Fibroblast of pulmonary artery (primary cell): Measurements from ENCODE around the gene MED10.
"Not testable (repeated sequence)": the region's sequence is repeated elsewhere in the genome, so short reads cannot be mapped to it uniquely, and the experiment has no call there.

Experiments
- DNase-seq: peaks from one replicate; pipeline ENCODE4 v3.0.0-alpha.2; 2010; ENCODE audit warnings: low read depth
- H3K4me3 ChIP-seq: replicated peaks from 2 replicates; pipeline ENCODE4 v1.5.1; 2011; ENCODE audit warnings: low read depth, mild to moderate bottlenecking, control low read depth, low read length, moderate library complexity
- CTCF ChIP-seq: IDR thresholded peaks from 2 replicates; pipeline ENCODE4 v1.5.1; 2011; ENCODE audit warnings: mild to moderate bottlenecking, control low read depth, low read length, inconsistent platforms; ENCODE audit errors: missing control alignments

Gene MED10

GRCh38 chr5:6359555-6360322, 18.6 kb downstream of the MED10 start:
- TF ChIP-seq CTCF, result no peak
- no peak for DNase-seq
- no peak overlapping the region for H3K4me3 ChIP-seq

DNA sequence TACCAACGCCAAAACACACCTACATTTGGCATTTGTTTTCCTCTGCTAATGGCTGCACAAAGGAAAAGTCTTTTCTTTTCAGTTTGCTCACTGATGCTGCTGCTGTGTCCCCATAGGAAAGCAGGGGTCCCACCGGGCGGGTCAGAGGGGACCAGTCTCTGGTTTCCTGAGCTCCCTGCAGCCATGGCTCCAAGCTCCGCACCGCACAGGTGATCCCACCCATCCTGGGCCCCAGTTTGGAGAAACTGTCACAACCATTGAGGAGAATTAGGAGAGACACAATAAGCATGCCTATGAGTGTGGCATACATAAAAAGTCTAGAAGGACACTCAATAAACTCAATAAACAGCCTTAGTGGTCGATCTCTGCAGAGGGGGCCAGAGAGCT, 19.9 kb downstream of the MED10 start:
- no peak for DNase-seq
- H3K4me3 ChIP-seq, result no peak overlapping the region
- TF ChIP-seq CTCF, result no peak

GRCh38 chr5:6357817-6358433, 20.4 kb downstream of the MED10 start:
- not testable (repeated sequence) for H3K4me3 ChIP-seq, DNase-seq

DNA sequence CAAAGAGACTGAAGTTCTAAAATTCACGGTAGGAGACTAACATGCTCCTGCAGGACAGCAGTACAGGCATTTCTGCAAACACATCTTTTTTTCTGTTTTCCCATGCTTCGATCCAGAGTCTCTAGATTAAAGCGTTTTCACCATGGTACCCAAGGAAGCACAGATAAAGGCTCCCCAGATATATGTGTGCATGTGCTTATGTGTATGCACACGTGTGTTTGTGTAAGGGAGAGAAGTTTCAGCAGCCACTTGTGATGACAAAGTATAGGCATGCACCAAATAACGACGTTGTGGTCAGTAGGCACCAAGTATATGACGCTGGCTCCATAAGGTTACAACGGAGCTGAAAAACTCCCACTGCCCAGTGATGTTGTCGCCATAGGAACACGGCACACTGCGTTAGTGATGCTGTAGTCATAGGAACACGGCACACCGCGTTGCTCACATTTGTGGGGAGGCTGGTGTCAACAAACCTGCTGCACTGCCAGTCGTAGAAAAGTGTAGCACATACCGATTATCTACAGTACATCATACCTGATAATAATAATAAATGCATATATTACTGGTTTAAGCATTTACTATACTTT, 21.7 kb downstream of the MED10 start:
- no peak for TF ChIP-seq CTCF
- DNase-seq, result no peak
- no peak overlapping the region for H3K4me3 ChIP-seq

GRCh38 chr5:6355294-6355693, 23.1 kb downstream of the MED10 start:
- no peak for DNase-seq
- no peak for TF ChIP-seq CTCF
- no peak overlapping the region for H3K4me3 ChIP-seq

GRCh38 chr5:6354848-6355247, 23.5 kb downstream of the MED10 start:
- H3K4me3 ChIP-seq, result no peak overlapping the region
- no peak for TF ChIP-seq CTCF
- DNase-seq, result no peak

DNA sequence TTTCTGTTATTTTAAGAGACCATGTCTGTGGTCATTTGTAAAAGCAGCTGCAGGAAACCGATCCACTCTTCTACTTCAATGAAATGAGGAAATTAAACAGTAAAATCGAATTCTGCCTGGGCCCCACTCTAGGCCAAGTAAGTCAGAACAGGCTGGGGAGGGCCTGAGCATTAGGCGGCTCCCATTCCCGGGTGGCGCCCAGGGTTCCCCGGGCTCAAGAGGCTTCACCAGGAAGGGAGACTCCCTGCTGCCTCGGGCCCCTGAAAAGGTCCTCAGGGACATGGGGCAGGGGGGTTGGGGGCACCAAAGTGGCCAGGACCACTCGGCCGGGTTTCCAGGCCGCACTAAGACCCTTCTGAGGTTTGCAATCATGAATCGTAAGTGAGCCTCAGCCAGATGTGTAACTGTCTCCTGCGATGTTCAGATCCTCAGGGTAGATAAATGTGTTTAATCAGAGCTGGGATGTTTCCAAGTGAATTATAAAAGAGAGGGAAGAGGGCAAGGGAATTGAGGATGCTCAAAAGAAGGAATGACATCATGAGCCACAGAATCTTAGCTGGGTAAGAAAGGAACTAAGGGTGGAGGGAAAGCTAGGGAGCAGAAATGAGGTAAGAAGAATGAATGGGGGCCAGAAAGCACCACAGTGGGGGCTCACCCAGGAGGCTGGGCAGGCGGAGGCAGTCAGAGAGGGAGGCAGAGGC, 24.6 kb downstream of the MED10 start:
- H3K4me3 ChIP-seq, result no peak overlapping the region
- TF ChIP-seq CTCF, result no peak

More for the DNA sequence above, 24.6 kb downstream of the MED10 start:
- no peak for DNase-seq
